Vagina (tissue), 2 donors: ENCODE data around the gene SUN5. TPM values are rescaled to one million over a fixed set of nuclear protein-coding genes. Genes with fewer than 3 reads are reported as not detected.

Source experiments
- DNase-seq, 2 donors: peaks; one replicate each; pipeline ENCODE4 v3.0.0-alpha.2; 2017; ENCODE audit errors: extremely low spot score in 2 of 2
- H3K27ac ChIP-seq: fragments of 200-600 bp; sonication (generic); one replicate; pipeline ENCODE4 v1.5.1; 2019
- H3K27me3 ChIP-seq: fragments of 200-600 bp; sonication (generic); one replicate; pipeline ENCODE4 v1.5.1; 2019
- H3K36me3 ChIP-seq, 2 donors: fragments of 200-600 bp; sonication (generic); one replicate each; pipeline ENCODE4 v1.5.1; 2017 to 2019
- H3K4me1 ChIP-seq: fragments of 200-600 bp; sonication (generic); one replicate; pipeline ENCODE4 v1.5.1; 2019
- H3K4me3 ChIP-seq, 2 donors: fragments of 200-600 bp; sonication (generic); 1 replicate in 1 of 2; 2 replicates in 1 of 2; pipeline ENCODE4 v1.5.1; 2016 to 2019
- H3K9me3 ChIP-seq: fragments of 200-600 bp; sonication (generic); one replicate; pipeline ENCODE4 v1.5.1; 2019
- POLR2A ChIP-seq, 2 donors: fragments of 450-650 bp; IDR thresholded peaks; one replicate each; pipeline ENCODE4 v1.6.1; 2017; ENCODE audit warnings: antibody characterized with exemption in 2 of 2, mild to moderate bottlenecking in 2 of 2, moderate library complexity in 2 of 2
- POLR2AphosphoS5 ChIP-seq, 2 donors: sonication (generic); formaldehyde crosslinking; IDR thresholded peaks; one replicate each; pipeline ENCODE4 v1.9.0; 2017; ENCODE audit warnings: antibody characterized with exemption in 2 of 2, mild to moderate bottlenecking in 2 of 2, low read depth in 1 of 2; ENCODE audit not compliant: insufficient read depth in 1 of 2
- intact Hi-C: fragments of 100-400 bp; cut with DNase I; formaldehyde crosslinking; loops from one replicate; pipeline ENCODE4 v1.15.1; 2023
- total RNA-seq: library from RNA; depleted of rRNA; stranded (reverse); fragments of >200 nt; gene quantifications from one replicate; pipeline ENCODE4 v1.2.3, GENCODE V29; 2016
- TF ChIP-seq, protein P1 (sequence below), 3 experiments: fragments of 450-650 bp in 2 of 3; fragments of 200-600 bp in 1 of 3; sonication (generic) in 1 of 3; IDR thresholded peaks; one replicate each; pipeline ENCODE4 v1.5.1; 2017 to 2019; ENCODE audit warnings: antibody characterized with exemption in 3 of 3, mild to moderate bottlenecking in 2 of 3, moderate library complexity in 2 of 3

SUN5 gene
- total RNA-seq, 1 donor from 2014 or later: not detected

DNA sequence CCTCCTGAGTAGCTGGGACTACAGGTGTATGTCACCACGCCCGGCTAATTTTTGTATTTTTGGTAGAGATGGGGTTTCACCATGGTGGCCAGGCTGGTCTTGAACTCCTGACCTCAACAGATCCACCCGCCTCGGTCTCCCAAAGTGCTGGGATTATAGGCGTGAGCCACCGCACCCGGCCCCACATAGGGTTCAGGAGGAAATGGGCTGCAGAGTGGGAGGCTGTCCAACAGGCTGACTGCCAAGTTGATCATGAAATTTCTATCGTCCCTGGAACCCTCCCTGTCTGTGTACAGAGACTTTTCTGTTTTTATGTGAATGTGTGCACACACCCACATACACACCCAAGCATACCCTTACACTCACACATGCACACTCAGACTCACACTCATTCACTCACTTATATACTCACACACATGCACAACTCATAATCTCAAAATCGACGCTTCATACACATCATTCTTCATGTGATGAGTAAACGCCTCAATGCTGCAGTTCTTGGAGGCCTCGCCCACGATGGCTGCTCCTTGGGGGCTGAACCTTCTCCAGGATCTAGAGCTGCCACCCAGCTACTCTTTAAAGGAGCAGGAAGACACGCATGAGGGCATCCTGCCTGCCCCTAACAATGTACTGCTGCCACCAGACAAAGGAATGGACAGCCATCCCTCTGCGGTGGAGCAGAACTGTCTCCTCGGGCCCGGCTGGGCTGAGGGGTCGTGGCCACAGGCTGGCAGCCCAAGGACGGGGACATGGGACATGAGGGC is 35.6 kb downstream of the SUN5 start:
- Histone ChIP-seq H3K9me3 (no peaks in the 10 kb centered on the region), H3K4me3 (no peak overlapping the region), H3K36me3 (no peaks in the 10 kb centered on the region), H3K4me1 (no peaks in the 10 kb centered on the region), H3K27ac (no peak overlapping the region), H3K27me3 (no peaks in the 10 kb centered on the region)
- intact Hi-C loops: no loop called here
- TF ChIP-seq POLR2AphosphoS5 (IDR thresholded peaks at IDR 0.05; ENCODE audit: insufficient read depth in 1 of 2, low read depth in 1 of 2) (no peak), POLR2A (IDR thresholded peaks at IDR 0.05) (no peak)
- TF ChIP-seq, protein P1, sequence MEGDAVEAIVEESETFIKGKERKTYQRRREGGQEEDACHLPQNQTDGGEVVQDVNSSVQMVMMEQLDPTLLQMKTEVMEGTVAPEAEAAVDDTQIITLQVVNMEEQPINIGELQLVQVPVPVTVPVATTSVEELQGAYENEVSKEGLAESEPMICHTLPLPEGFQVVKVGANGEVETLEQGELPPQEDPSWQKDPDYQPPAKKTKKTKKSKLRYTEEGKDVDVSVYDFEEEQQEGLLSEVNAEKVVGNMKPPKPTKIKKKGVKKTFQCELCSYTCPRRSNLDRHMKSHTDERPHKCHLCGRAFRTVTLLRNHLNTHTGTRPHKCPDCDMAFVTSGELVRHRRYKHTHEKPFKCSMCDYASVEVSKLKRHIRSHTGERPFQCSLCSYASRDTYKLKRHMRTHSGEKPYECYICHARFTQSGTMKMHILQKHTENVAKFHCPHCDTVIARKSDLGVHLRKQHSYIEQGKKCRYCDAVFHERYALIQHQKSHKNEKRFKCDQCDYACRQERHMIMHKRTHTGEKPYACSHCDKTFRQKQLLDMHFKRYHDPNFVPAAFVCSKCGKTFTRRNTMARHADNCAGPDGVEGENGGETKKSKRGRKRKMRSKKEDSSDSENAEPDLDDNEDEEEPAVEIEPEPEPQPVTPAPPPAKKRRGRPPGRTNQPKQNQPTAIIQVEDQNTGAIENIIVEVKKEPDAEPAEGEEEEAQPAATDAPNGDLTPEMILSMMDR (IDR thresholded peaks at IDR 0.05): no peak
- DNase-seq: peak in 1 of 2 donors; percentile 74

DNA sequence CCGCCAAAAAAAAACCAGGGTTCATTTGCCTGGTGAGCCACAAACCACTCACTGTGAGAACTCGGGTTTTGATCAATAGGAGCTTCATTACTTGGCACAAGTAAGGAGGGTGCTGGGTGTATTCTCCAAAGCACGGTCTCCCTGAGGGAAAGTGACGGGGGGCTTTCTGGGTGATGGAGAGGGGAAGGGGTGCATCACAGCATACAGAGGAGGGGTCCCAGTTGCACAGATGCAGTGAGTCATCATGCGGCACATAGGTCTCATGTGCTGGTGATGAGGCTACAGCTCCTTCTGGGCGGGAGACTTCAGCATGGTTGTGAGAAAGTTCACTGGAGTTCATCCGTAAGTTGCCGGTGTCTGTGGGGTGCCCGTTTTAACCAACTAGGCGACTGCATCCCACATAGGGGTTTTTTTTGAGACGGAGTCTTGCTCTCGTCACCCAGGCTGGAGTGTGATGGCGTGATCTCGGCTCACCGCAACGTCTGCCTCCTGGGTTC is 36.2 kb downstream of the SUN5 start:
- intact Hi-C loops: no loop called here

DNA sequence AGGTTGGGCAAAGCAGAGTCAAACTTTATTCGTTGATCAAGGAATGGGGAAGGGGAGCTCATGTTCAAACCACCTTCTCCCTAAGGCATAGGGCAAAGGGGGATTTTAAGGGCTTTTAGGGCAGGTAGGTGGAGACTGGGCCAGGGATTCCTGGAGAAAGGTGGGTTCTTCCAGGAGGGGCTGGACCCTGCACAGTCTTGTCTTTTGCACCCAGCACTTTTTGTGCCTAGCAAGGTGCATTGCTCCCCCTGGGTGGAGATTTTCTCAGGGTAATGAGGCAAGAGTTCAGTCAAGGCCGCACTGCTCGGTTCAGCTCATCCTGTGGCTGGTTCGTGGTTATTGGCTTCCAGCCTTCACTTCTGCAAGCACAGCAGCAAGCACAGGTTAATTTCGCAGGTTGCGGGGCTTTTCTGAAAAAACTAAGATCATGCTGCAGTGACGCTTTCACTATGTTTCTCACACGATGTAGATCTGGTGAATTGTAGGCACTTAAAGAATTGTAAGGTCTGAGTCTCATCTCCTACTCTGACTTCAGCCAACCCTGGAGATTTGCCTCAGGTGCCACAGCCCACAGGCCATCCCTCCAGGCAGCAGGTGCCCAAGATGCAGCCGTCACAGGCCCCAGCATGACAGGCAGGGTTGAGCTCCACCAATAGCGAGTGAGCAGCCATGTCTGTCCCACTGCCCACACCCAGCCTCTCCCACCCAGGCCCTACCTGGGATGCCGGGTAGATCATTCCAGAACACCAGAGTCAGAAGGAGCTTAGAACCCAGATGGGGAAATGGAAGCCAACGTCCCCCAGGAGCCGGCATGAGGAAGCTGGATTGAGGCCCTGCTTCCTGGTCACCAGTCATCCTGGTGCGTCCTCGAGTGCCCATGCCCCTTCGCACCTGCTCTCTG is 37.1 kb downstream of the SUN5 start:
- no peak for TF ChIP-seq POLR2AphosphoS5 (IDR thresholded peaks at IDR 0.05; ENCODE audit: insufficient read depth in 1 of 2, low read depth in 1 of 2)
- TF ChIP-seq, protein P1 (IDR thresholded peaks at IDR 0.05): no peak
- Histone ChIP-seq H3K4me3 (no peak overlapping the region), H3K27ac (no peak overlapping the region), H3K4me1 (no peaks in the 10 kb centered on the region), H3K9me3 (no peaks in the 10 kb centered on the region), H3K27me3 (no peaks in the 10 kb centered on the region), H3K36me3 (no peaks in the 10 kb centered on the region)
- intact Hi-C loops: no loop called here
- peak in 1 of 2 donors; percentile 74 for DNase-seq

More for the DNA sequence above, 36.2 kb downstream of the SUN5 start:
- Histone ChIP-seq H3K27ac (no peak overlapping the region), H3K27me3 (no peaks in the 10 kb centered on the region), H3K4me3 (no peak overlapping the region), H3K4me1 (no peaks in the 10 kb centered on the region), H3K9me3 (no peaks in the 10 kb centered on the region), H3K36me3 (no peaks in the 10 kb centered on the region)
- TF ChIP-seq POLR2AphosphoS5 (IDR thresholded peaks at IDR 0.05; ENCODE audit: insufficient read depth in 1 of 2, low read depth in 1 of 2) (no peak), POLR2A (IDR thresholded peaks at IDR 0.05) (no peak)
- TF ChIP-seq, protein P1 (IDR thresholded peaks at IDR 0.05): no peak
- peak in 1 of 2 donors; percentile 40 for DNase-seq

DNA sequence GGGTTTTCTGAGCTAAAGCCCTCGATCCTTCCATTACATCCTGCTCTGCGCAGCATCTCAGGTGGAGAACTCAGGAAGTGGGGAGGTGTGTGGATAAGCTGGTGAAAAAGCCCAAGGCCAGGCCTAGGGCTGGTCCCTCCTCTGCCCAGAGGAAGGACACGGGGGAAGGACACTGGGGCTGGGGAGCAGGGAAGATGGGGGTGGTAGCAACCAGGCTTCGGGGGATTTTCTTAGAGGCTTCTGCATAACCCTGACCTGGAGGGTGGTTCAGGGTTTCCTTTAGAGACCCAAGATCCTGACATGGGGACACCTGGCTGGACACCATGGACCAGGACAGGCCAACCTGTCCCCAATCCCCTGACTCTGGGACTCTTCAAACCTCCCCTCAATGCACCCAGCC is 37.9 kb downstream of the SUN5 start:
- Histone ChIP-seq H3K27ac (no peak overlapping the region), H3K27me3 (no peaks in the 10 kb centered on the region), H3K36me3 (no peaks in the 10 kb centered on the region), H3K9me3 (no peaks in the 10 kb centered on the region), H3K4me3 (no peak overlapping the region), H3K4me1 (no peaks in the 10 kb centered on the region)
- DNase-seq: peak in 1 of 2 donors; percentile 44
- intact Hi-C loops: no loop called here
- TF ChIP-seq, protein P1 (IDR thresholded peaks at IDR 0.05): no peak
- TF ChIP-seq POLR2A (IDR thresholded peaks at IDR 0.05) (no peak), POLR2AphosphoS5 (IDR thresholded peaks at IDR 0.05; ENCODE audit: insufficient read depth in 1 of 2, low read depth in 1 of 2) (no peak)
